Activated CD4-positive, alpha-beta memory T cell treated with anti-CD3 and anti-CD28 coated beads for 36 hours (primary cell): ENCODE results near the gene WDSUB1. TPM values are rescaled to one million over a fixed set of nuclear protein-coding genes. Genes with fewer than 3 reads are reported as not detected.

Experiments
- CTCF ChIA-PET: fragments of 350-600 bp; sonication (Branson Sonifier 250); formaldehyde crosslinking; loops from one replicate; lab custom pipeline; 2021; ENCODE audit warnings: antibody characterized with exemption, inconsistent platforms; lab: Charles Lee
- POLR2A ChIA-PET: fragments of 350-600 bp; sonication (Branson Sonifier 250); formaldehyde crosslinking; loops from one replicate; lab custom pipeline; 2021; ENCODE audit warnings: antibody characterized with exemption; lab: Charles Lee
- DNase-seq: peaks from one replicate; pipeline ENCODE4 v3.0.0-alpha.2; 2020
- H3K27ac Mint-ChIP-seq: one replicate; pipeline ENCODE4 v1.8.0; 2021; ENCODE audit warnings: mixed read lengths
- H3K27me3 Mint-ChIP-seq: one replicate; pipeline ENCODE4 v1.8.0; 2021; ENCODE audit warnings: mixed read lengths
- H3K36me3 Mint-ChIP-seq: one replicate; pipeline ENCODE4 v1.8.0; 2021; ENCODE audit warnings: mixed read lengths
- H3K4me1 Mint-ChIP-seq: one replicate; pipeline ENCODE4 v1.8.0; 2021; ENCODE audit warnings: low read depth, mixed read lengths
- H3K4me3 Mint-ChIP-seq: one replicate; pipeline ENCODE4 v1.8.0; 2021; ENCODE audit warnings: mild to moderate bottlenecking, mixed read lengths
- H3K9me3 Mint-ChIP-seq: one replicate; pipeline ENCODE4 v1.8.0; 2021; ENCODE audit warnings: mixed read lengths
- intact Hi-C: fragments of 100-400 bp; cut with micrococcal nuclease; formaldehyde crosslinking; loops from one replicate; pipeline ENCODE4 v1.15.1; 2023
- total RNA-seq, 2 experiments: library from RNA; stranded (reverse); gene quantifications; one replicate each; pipeline ENCODE4 v1.2.3, GENCODE V29; 2021

Gene WDSUB1
- total RNA-seq, 2 experiments from 2014 or later, result 5.9 to 6.0 TPM

DNA sequence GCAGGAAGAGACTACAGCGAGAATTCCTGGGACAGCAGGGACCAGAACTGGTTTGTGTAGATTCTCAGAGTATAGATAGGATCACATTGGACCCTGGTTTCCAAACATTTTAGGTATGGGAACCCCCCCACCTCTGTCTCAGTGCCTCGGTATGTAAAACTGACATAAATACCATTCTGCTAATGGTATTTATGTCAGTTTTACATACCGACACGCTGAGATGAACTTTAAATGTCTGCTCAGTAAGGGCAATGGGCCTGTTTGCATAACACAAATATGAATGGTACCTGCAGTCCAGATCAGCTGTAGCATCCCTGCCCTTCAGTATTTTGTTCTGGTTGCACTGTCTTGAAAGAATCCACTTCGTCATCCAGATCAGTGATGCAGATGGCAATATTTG lies 73.2 kb downstream of the WDSUB1 start:
- Mint-ChIP-seq H3K4me1 (peaks cover 13% of the 10 kb centered on the region), H3K27ac (no peak overlapping the region)

DNA sequence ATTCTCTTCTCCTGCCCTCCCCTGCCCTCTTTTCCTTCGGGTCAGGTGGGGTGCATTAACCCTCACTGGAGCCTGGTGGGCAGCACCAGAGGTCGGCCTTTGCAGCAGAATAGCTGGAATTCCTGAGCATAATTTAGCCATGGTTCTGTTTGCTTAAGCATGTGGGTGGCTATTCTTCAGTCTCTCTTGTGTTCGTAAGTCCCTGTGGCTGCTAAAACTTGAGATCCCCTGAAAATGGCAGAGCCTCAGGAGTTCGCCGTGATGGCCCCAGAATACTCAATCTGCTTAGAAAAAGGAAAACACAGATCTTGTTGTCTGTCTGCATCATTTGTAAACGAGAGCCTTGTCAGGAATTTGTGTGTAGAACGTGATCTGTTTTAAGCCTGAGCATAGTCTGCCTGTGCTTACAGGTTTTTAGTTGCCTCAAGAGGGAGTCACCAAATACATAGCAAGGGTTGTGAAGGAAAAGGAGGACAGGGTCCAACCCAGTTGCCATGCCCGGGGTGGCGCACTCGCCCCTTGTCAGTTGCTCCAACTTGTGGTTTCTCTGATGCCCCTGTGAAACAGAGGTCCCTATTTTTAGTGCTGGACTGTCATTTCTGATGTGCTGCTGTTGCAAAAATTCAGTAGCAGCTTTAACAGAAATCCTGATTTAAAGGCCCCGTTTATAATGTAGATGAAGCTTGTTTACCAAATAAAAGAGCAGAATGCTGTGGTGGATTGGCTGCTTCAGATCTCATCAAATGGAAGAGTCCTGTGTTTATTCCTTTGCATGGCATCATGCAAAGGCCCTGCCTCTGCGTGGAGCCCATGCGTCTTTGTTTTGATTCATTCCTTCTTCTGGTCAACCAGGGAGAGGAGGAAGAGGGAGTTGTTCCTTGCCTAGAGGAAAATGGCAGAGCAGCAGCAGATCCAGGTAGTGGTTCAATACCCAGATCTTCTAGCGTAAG lies 74.8 kb downstream of the WDSUB1 start:
- no peak overlapping the region for H3K27ac Mint-ChIP-seq
- DNase-seq, result no peak
- POLR2A ChIA-PET, result no interaction called here
- no peaks in the 10 kb centered on the region for H3K36me3 Mint-ChIP-seq
- intact Hi-C loops, result no loop called here
- H3K4me1 Mint-ChIP-seq, result peaks cover 13% of the 10 kb centered on the region
- no peaks in the 10 kb centered on the region for H3K9me3 Mint-ChIP-seq
- no peaks in the 10 kb centered on the region for H3K27me3 Mint-ChIP-seq
- no peak overlapping the region for H3K4me3 Mint-ChIP-seq
- CTCF ChIA-PET, result no interaction called here

More for the DNA sequence above, 73.2 kb downstream of the WDSUB1 start:
- Mint-ChIP-seq H3K36me3 (no peaks in the 10 kb centered on the region), H3K4me3 (no peak overlapping the region), H3K27me3 (peaks cover 1% of the 10 kb centered on the region), H3K9me3 (no peaks in the 10 kb centered on the region)
- intact Hi-C loops, result no loop called here
- CTCF ChIA-PET, result no interaction called here
- POLR2A ChIA-PET, result no interaction called here
- DNase-seq, result no peak

DNA sequence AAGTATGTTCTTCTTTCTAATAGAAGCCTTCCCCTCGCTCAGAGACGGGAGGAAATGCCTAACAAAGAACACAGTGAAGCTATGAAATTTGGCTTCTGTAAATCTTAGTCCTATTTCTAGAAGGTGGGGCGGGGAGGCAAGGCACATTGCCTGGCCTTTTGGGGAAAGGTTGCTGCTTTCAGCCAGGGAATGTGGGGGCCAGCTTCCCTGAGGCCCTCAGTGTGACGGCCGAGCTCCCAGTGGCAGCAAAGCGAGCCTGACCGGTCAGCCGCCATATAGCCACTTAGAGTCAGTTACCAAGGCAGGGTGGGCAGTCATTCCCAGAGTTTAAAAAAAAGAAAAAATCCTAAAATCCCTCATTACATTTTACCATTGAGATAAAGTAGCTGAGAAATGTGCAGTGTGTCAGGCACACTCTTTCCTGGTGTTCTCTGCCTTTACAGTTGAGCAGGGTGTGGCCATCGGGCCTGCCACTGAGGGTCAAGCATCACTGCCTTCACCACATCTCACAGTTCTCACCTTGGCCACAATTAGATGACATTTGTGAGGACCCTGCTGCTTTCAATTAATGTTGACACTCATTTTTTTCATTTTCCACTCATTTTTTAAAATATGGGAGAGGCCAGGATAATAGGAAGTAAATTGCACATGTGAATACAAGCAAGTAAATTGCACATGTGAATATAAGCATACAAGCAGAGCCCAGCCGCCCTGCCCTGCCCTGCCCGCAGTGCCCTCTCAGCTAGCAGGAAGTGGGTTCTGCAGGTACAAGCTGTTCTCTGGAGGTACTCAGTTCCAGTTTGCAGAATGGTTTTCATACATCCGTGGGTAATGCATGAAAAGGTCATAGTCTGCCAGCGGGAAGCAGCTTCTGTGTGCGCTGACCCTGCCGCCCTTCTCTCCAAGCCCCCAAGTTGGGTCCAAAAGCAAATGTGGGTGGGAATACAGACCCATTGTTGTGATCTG lies 76.9 kb downstream of the WDSUB1 start:
- intact Hi-C loops, result no loop called here
- ChIA-PET CTCF (no interaction called here), POLR2A (no interaction called here)
- Mint-ChIP-seq H3K36me3 (no peaks in the 10 kb centered on the region), H3K9me3 (no peaks in the 10 kb centered on the region), H3K4me1 (peaks cover 13% of the 10 kb centered on the region), H3K27ac (no peak overlapping the region), H3K27me3 (no peaks in the 10 kb centered on the region), H3K4me3 (no peak overlapping the region)
- DNase-seq, result peak; percentile 42

DNA sequence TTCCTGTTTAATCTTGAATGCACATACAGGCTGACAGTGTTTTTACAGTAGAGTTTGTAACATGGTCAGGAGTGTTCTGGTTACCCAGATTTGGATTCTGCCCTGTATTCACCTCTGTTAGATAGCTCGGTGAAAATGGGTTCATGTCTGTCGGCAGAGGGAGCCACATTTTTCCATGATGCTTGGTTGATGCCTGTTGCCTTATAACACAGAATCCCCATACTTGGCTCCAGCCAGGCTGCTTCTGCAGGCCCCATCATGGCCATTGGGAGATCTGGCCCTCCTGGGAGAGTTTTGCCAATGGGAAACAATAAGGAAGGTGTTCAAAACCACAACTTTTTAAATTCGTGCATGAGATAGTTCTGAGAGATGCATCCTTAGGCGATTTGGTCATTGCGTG lies 78.1 kb downstream of the WDSUB1 start:
- Mint-ChIP-seq H3K9me3 (no peaks in the 10 kb centered on the region), H3K27ac (no peak overlapping the region), H3K27me3 (no peaks in the 10 kb centered on the region), H3K4me3 (no peak overlapping the region), H3K36me3 (no peaks in the 10 kb centered on the region), H3K4me1 (peaks cover 13% of the 10 kb centered on the region)
- DNase-seq, result no peak
- CTCF ChIA-PET, result no interaction called here
- POLR2A ChIA-PET, result no interaction called here
- intact Hi-C loops, result no loop called here

DNA sequence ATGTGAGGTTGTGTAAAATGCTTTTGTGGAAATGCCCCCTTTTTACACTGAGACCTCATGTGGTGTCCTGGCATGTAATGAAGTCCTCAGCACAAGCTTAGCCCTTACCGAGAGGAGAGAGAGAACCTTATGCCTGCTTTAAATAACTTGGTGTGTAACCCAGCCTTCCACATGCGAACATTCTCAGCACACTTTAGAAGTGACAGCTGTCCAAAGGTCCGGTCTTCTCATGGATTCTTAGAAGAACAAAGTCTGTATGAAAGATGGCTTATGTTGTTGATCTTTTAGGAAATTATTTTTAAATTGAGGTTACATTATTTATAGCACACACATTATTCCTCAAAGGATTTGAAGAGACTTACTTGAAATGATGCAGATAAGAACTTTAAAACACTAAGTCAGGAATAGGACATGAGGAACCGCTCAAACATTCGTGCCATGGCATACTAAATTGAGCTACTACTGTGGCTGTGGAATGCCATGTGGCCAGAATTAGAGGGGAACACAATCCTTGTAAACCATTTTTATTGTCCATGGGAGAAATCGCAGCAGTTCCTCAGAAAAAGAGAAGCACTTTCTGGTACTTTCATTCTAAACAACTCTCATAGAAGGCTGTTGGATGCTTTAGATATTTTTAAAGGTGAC lies 79.6 kb downstream of the WDSUB1 start:
- Mint-ChIP-seq H3K27ac (no peak overlapping the region), H3K4me1 (peaks cover 15% of the 10 kb centered on the region), H3K36me3 (no peaks in the 10 kb centered on the region), H3K9me3 (no peaks in the 10 kb centered on the region), H3K4me3 (no peak overlapping the region), H3K27me3 (no peaks in the 10 kb centered on the region)
- intact Hi-C loops, result no loop called here
- no peak for DNase-seq
- CTCF ChIA-PET, result interaction anchor here (1.1 kb wide), 1 partner anchor 453 kb away, joined by 4 read pairs; no protein-coding TSS in a partner anchor
- POLR2A ChIA-PET, result no interaction called here

DNA sequence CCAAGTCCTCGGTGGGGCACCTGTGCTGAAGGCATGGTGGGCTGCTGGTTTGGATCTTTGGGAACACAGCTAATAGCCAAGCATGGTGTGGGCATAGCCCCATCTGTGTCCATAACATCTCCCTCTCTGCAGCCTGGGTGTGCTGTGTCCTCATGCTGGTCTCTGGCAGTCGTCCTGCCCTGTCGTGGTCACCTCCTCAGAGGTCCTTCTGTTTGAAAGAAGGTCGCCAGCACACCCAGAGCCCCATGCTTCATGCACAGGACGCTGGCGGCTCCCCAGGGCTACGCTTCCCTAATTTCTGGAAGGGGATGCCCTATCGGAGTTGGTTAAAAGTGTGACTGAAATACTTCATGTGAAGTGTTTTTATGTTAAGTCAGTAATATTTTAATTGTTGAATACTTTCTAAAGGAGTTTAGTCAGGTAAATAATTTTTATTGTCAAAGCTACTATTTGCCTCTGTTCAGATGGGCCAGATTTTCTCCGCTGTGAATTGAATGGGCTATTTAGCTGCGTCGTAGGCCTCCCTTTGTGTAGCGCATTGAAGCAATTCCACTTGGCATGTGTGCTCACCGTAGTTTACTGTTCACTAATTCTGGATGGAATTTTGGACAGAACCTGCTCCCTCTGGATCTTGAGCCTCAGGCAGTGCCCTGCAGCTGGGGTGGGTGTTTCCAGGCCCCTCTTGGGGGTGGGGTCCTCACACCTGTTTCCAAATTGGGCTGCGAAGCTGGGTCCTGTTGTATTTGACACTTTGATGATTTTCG lies 81.9 kb downstream of the WDSUB1 start:
- POLR2A ChIA-PET, result no interaction called here
- Mint-ChIP-seq H3K9me3 (no peaks in the 10 kb centered on the region), H3K27ac (no peak overlapping the region), H3K4me1 (peaks cover 15% of the 10 kb centered on the region), H3K27me3 (no peaks in the 10 kb centered on the region), H3K4me3 (no peak overlapping the region), H3K36me3 (no peaks in the 10 kb centered on the region)
- intact Hi-C loops, result no loop called here
- CTCF ChIA-PET, result no interaction called here
- no peak for DNase-seq

DNA sequence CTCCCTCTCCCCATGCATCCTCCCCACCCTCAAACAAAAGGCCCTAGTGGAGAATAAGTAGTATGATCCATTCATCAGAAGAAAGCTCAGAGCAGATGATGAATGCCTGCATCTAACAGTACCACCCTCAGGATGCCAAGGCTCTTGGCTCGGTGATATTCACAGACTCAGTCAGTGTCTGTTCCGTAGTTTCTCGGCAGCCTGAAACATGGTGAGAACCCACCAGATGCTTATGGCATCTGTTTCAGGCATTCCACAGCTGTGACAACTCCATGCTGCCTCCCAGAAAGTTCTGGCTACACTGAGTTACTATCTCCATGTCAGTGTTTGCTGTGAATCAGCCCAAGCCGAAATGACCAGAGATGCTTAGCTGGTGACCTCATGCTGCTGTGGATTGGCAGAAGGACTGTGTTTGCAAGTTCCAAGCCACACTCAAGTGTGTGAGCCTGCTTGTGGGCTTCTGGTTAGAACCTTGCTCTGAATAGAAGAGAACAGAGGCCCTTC lies 83.9 kb downstream of the WDSUB1 start:
- DNase-seq, result no peak
- H3K4me1 Mint-ChIP-seq, result peaks cover 11% of the 10 kb centered on the region
- ChIA-PET CTCF (interaction anchor here (1.6 kb wide), 1 partner anchor 85 kb away, joined by 4 read pairs; no protein-coding TSS in a partner anchor), POLR2A (no interaction called here)
- H3K9me3 Mint-ChIP-seq, result no peaks in the 10 kb centered on the region
- no peaks in the 10 kb centered on the region for H3K27me3 Mint-ChIP-seq
- no peak overlapping the region for H3K4me3 Mint-ChIP-seq
- H3K36me3 Mint-ChIP-seq, result no peaks in the 10 kb centered on the region
- H3K27ac Mint-ChIP-seq, result no peak overlapping the region
- intact Hi-C loops, result no loop called here

DNA sequence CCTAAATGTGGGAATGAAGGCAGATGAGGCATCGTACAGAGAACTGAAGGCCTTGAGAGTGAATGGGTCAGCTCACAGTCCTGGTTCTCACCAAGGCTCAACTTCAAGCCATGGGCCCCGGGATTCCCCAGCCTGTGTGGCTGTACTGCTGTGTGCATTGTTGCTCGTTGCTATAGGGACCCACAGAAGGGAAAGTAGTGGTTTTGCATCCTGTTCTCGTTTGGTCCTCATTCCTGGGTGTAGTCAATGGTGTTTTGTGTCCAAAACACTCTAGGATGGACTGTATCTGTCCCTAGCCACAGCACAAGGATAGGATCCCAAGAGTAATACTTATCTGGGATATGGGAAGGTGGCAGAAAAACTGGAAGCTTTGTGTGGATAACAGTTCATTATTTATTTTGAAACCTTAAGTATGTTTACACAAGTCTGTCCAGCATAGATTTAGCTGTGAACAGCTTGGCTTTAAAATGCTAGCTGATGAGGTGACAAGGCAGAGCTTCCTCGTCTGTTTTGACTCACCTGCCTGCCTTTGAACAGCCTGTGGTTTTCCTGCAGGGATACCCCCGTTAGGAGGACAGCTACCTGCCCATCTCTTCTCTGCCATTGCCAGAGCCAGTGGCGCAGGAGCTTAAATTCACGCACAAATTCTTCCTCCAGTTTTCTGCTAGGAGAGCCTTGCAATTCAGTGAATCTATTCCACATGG lies 85.0 kb downstream of the WDSUB1 start:
- H3K4me3 Mint-ChIP-seq, result no peak overlapping the region
- peak; percentile 42 for DNase-seq
- no peak overlapping the region for H3K27ac Mint-ChIP-seq
- H3K9me3 Mint-ChIP-seq, result no peaks in the 10 kb centered on the region
- ChIA-PET CTCF (interaction anchor here (1.6 kb wide), 1 partner anchor 86 kb away, joined by 4 read pairs; no protein-coding TSS in a partner anchor), POLR2A (no interaction called here)
- no peaks in the 10 kb centered on the region for H3K27me3 Mint-ChIP-seq
- H3K4me1 Mint-ChIP-seq, result peaks cover 11% of the 10 kb centered on the region
- H3K36me3 Mint-ChIP-seq, result no peaks in the 10 kb centered on the region
- intact Hi-C loops, result no loop called here

DNA sequence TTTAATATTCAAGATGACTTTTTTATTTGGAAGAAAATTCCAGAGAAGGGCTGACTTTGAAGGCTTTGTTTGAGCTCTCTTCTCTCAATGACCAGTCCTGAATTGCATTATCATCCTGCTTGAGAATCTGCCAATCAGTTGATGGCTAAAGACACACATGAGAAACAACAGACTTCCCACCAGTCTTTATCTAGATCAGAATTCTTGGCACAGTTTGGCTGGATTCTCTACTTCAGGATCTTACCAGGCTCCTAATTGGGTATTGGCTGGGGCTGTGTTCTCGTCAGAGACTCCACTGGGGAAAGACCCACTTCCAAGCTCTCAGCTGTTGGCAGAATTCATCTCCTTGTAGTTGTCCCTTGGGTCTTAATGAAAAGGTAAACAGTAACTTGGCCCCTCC lies 86.0 kb downstream of the WDSUB1 start:
- CTCF ChIA-PET, result no interaction called here
- Mint-ChIP-seq H3K27ac (no peak overlapping the region), H3K9me3 (no peaks in the 10 kb centered on the region), H3K4me1 (peaks cover 11% of the 10 kb centered on the region), H3K27me3 (no peaks in the 10 kb centered on the region), H3K36me3 (no peaks in the 10 kb centered on the region), H3K4me3 (no peak overlapping the region)
- POLR2A ChIA-PET, result no interaction called here
- intact Hi-C loops, result no loop called here
- DNase-seq, result no peak

DNA sequence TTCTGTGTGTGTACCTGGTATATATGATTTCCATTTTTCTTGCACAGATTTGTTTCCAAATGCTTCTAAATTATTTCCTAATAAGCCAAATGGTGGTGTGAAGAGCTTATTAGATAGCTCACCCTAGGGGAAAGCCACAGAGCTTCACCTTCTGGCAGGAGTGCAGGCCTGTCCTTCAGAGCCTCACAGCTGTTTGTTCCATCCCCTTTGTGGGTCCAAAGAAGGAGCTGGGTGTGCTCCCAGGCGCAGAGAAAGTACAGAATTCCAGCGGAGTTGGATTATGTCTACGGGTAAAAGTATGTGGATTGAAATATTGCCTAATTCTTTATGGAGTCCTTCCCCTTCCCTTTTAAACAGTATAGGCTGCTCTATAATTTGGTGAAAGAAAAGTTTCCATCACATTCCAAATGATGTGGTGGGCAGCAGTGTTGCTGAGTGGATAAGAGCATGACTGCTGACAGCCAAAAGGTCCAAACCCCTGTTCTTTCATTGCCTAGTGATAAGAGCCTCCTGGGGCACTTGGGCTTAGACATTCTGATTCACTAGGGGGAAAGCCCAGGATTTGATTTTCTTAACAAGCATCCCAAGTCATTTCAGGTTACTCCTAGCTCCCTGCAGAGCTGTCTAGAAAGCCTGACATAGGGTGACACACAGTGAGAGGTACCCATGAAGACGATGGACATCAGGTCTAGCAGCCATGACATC lies 86.6 kb downstream of the WDSUB1 start:
- Mint-ChIP-seq H3K36me3 (no peaks in the 10 kb centered on the region), H3K9me3 (no peaks in the 10 kb centered on the region), H3K27me3 (no peaks in the 10 kb centered on the region), H3K4me3 (no peak overlapping the region), H3K4me1 (peaks cover 11% of the 10 kb centered on the region), H3K27ac (no peak overlapping the region)
- ChIA-PET CTCF (no interaction called here), POLR2A (no interaction called here)
- no peak for DNase-seq
- intact Hi-C loops, result no loop called here
